A549 (cell line): ENCODE results near the gene IL20RB. TPM values are rescaled to one million over a fixed set of nuclear protein-coding genes. Genes with fewer than 3 reads are reported as not detected.
A peak's percentile ranks its signal among the peaks of the same experiment; 100 is the strongest.

Experiments used
- ATAC-seq, 2 experiments: fragments of 200-7000 bp in 1 of 2; fragments of >200 bp in 1 of 2; cut with Nextera tagmentation in 1 of 2; cut with Tn5 transposase in 1 of 2; 3 replicates each; pipeline versions ENCODE4 v1.8.0 to v1.9.1; 2018 to 2020; ENCODE audit warnings: mild to moderate bottlenecking in 1 of 2, moderate library complexity in 1 of 2
- CTCF ChIA-PET: fragments of 300-600 bp; sonication (Branson Sonifier 250); formaldehyde crosslinking; extraction: SDS; loops from one replicate; lab custom pipeline; 2021; ENCODE audit warnings: antibody characterized with exemption, inconsistent platforms; lab: Yijun Ruan, JAX
- POLR2A ChIA-PET: fragments of 350-600 bp; formaldehyde crosslinking; extraction: SDS; loops from one replicate; lab custom pipeline; 2021; ENCODE audit warnings: antibody characterized with exemption, inconsistent platforms; lab: Yijun Ruan, JAX
- DNase-seq, 2 experiments: peaks; one replicate each; pipeline versions ENCODE4 v3.0.0 to v3.0.0-alpha.2; 2011 to 2016; ENCODE audit warnings: low read depth in 1 of 2, low spot score in 1 of 2
- FAIRE-seq: peaks from 2 replicates; lab custom pipeline; 2011; peaks lifted over from hg19 to GRCh38; lab: Jason Lieb, UNC
- H3K27ac ChIP-seq, 2 experiments: fragments of >200 bp; sonication (Bioruptor Twin); formaldehyde crosslinking; 3 replicates each; pipeline ENCODE4 v1.5.1; 2016 to 2017
- H3K4me1 ChIP-seq: fragments of >200 bp; sonication (Bioruptor Twin); formaldehyde crosslinking; 3 replicates; pipeline ENCODE4 v1.6.1; 2016
- H3K4me2 ChIP-seq: fragments of >200 bp; sonication (Bioruptor Twin); formaldehyde crosslinking; 3 replicates; pipeline ENCODE4 v1.6.1; 2016
- H3K4me3 ChIP-seq: fragments of >200 bp; sonication (Bioruptor Twin); formaldehyde crosslinking; 3 replicates; pipeline ENCODE4 v1.5.1; 2016
- H3K9me3 ChIP-seq: fragments of >200 bp; sonication (Bioruptor Twin); formaldehyde crosslinking; 3 replicates; pipeline ENCODE4 v1.6.1; 2016
- ATOH8 ChIP-seq: fragments of 250-450 bp; sonication (Bioruptor Pico); IDR thresholded peaks from 2 replicates; pipeline ENCODE4 v1.5.0; 2020; ENCODE audit warnings: low read depth, mild to moderate bottlenecking, moderate library complexity
- CEBPB ChIP-seq, 2 experiments: fragments of >200 bp in 1 of 2; sonication (Bioruptor Twin) in 1 of 2; formaldehyde crosslinking in 1 of 2; IDR thresholded peaks; 2 replicates each; pipeline ENCODE4 v1.6.1; 2012 to 2016
- EHF ChIP-seq: fragments of 250-450 bp; sonication (Bioruptor Pico); IDR thresholded peaks from 2 replicates; pipeline ENCODE4 v1.5.0; 2020; ENCODE audit warnings: mild to moderate bottlenecking
- EP300 ChIP-seq, 2 experiments: fragments of >200 bp; sonication (Bioruptor Twin); formaldehyde crosslinking; IDR thresholded peaks; 2 replicates in 1 of 2; 3 replicates in 1 of 2; pipeline ENCODE4 v1.6.1; 2016 to 2017
- FOSL2 ChIP-seq, 2 experiments: fragments of 450-650 bp in 1 of 2; fragments of >200 bp in 1 of 2; sonication (Bioruptor Twin) in 1 of 2; formaldehyde crosslinking; IDR thresholded peaks; 2 replicates each; pipeline versions ENCODE4 v1.5.0 to v1.6.1; 2016 to 2020; ENCODE audit warnings: mild to moderate bottlenecking in 1 of 2, moderate library complexity in 1 of 2
- HOXA7 ChIP-seq: fragments of 250-450 bp; sonication (Bioruptor Pico); IDR thresholded peaks from 2 replicates; pipeline ENCODE4 v1.5.0; 2020; ENCODE audit warnings: mild to moderate bottlenecking, moderate library complexity
- HOXB5 ChIP-seq: fragments of 250-450 bp; sonication (Bioruptor Pico); IDR thresholded peaks from 2 replicates; pipeline ENCODE4 v1.5.0; 2020; ENCODE audit warnings: mild to moderate bottlenecking, moderate library complexity
- JUNB ChIP-seq: fragments of >200 bp; sonication (Bioruptor Twin); formaldehyde crosslinking; IDR thresholded peaks from 2 replicates; pipeline ENCODE4 v1.6.1; 2016
- PBX3 ChIP-seq: IDR thresholded peaks from 2 replicates; pipeline ENCODE4 v1.6.1; 2012
- POLR2A ChIP-seq: IDR thresholded peaks from 2 replicates; pipeline ENCODE4 v1.6.1; 2012; ENCODE audit warnings: mild to moderate bottlenecking, low read length
- RAD21 ChIP-seq, 2 experiments: fragments of >200 bp in 1 of 2; sonication (Bioruptor Twin) in 1 of 2; formaldehyde crosslinking in 1 of 2; IDR thresholded peaks in 1 of 2; conservative IDR thresholded peaks in 1 of 2; 2 replicates in 1 of 2; 3 replicates in 1 of 2; pipeline ENCODE4 v1.6.1; 2012 to 2018; ENCODE audit warnings: inconsistent platforms in 1 of 2
- RARB ChIP-seq: fragments of 250-450 bp; sonication (Bioruptor Pico); IDR thresholded peaks from 2 replicates; pipeline ENCODE4 v1.8.0; 2021; ENCODE audit warnings: mild to moderate bottlenecking, moderate library complexity
- REST ChIP-seq: fragments of 200-600 bp; sonication (generic); IDR thresholded peaks from 2 replicates; pipeline ENCODE4 v1.6.1; 2016; ENCODE audit warnings: antibody characterized with exemption, mild to moderate bottlenecking, moderate library complexity
- RFX5 ChIP-seq: fragments of 450-650 bp; IDR thresholded peaks from 2 replicates; pipeline ENCODE4 v1.7.1; 2014; ENCODE audit warnings: antibody characterized with exemption, mild to moderate bottlenecking, moderate library complexity
- SMC3 ChIP-seq: fragments of >200 bp; sonication (Bioruptor Twin); formaldehyde crosslinking; IDR thresholded peaks from 3 replicates; pipeline ENCODE4 v1.6.1; 2018; ENCODE audit warnings: inconsistent platforms
- SREBF2 ChIP-seq: fragments of 450-650 bp; IDR thresholded peaks from 2 replicates; pipeline ENCODE4 v1.6.1; 2014; ENCODE audit warnings: mild to moderate bottlenecking, moderate library complexity
- ZFP36 ChIP-seq: fragments of 450-650 bp; IDR thresholded peaks from 2 replicates; pipeline ENCODE4 v1.6.1; 2014; ENCODE audit warnings: borderline replicate concordance; ENCODE audit not compliant: partially characterized antibody
- WGBS: methylation state at CpG from one replicate; pipeline ENCODE4 v1.1.6; 2017; ENCODE audit errors: missing lambda C conversion rate; 5-methylcytosine and 5-hydroxymethylcytosine counted together
- polyA plus RNA-seq, 4 experiments: library from polyadenylated mRNA; depleted of rRNA in 3 of 4; stranded (reverse); fragments of >200 nt; fragmentation: RNase III in 1 of 4; extraction: RNeasy Plus Mini Kit Qiagen cat#74134 plus additional on column Dnase treatment in 1 of 4; gene quantifications; 2 replicates in 3 of 4; 3 replicates in 1 of 4; pipeline ENCODE4 v1.2.3, GENCODE V29; 2011 to 2017

Gene IL20RB
- polyA plus RNA-seq, 2 of the 4 experiments (the other 2 are of a cell fraction), result 1.1 to 6.9 TPM

GRCh38 chr3:137011153-137011552, 53.4 kb downstream of the IL20RB start:
- no peak overlapping the region for H3K27ac ChIP-seq
- H3K4me1 ChIP-seq, result no peaks in the 10 kb centered on the region
- FAIRE-seq (no peak), DNase-seq (no peak), ATAC-seq (no peak)
- CTCF ChIA-PET, result interaction anchor here (0.8 kb wide), 2 partner anchors 258 to 413 kb away, joined by 3 to 6 read pairs; partner anchors contain the start of gene STAG1
- TF ChIP-seq PBX3 (no peak), REST (no peak), ZFP36 (no peak), EP300 (IDR thresholded peaks at IDR 0.05) (no peak), HOXB5 (no peak)
- POLR2A ChIA-PET, result no interaction called here
- H3K9me3 ChIP-seq, result no peaks in the 10 kb centered on the region
- 93% methylated on average over 2 of the region's 4 CpGs for WGBS
- H3K4me3 ChIP-seq, result no peak overlapping the region
- no peak overlapping the region for H3K4me2 ChIP-seq

- TF ChIP-seq SREBF2, result no peak
- TF ChIP-seq RFX5, result no peak
- TF ChIP-seq SMC3, result no peak
- TF ChIP-seq RARB (CRISPR knock-in tag), result no peak
- TF ChIP-seq HOXA7 (CRISPR knock-in tag), result no peak
- no peak for TF ChIP-seq POLR2A
- no peak for TF ChIP-seq REST
- TF ChIP-seq CEBPB (IDR thresholded peaks at IDR 0.05), result no peak
- no peak for TF ChIP-seq EHF
- no peak for TF ChIP-seq RAD21 (conservative IDR thresholded peaks at IDR 0.05 in 1 of 2, IDR thresholded peaks at IDR 0.05 in 1 of 2)
- no peak for TF ChIP-seq ATOH8 (CRISPR knock-in tag)
- no peak for TF ChIP-seq FOSL2 (IDR thresholded peaks at IDR 0.05)
- no peak for TF ChIP-seq FOSL2 (CRISPR knock-in tag; IDR thresholded peaks at IDR 0.05)
- TF ChIP-seq JUNB, result no peak
- FAIRE-seq, result no peak
- ChIA-PET POLR2A (no interaction called here), CTCF (interaction anchor here (5.2 kb wide), 1 partner anchor 259 kb away, joined by 45 read pairs; the partner anchor contains the start of gene STAG1)
- Histone ChIP-seq H3K27ac (peak overlapping the region in 1 of 2 experiments; percentile 21; a peak in 1 of 6 replicates), H3K4me2 (no peak overlapping the region), H3K4me1 (no peaks in the 10 kb centered on the region), H3K4me3 (no peak overlapping the region), H3K9me3 (no peaks in the 10 kb centered on the region)
- 66% methylated on average over 3 of the region's 3 CpGs for WGBS
- DNase-seq, result no peak
- ATAC-seq, result no peak
These were observed 54.3 kb downstream of the IL20RB start for GRCh38 chr3:137012097-137012501.
